ENCODE measurements around the gene WDR82. TPM values are rescaled to one million over a fixed set of nuclear protein-coding genes. Genes with fewer than 3 reads are reported as not detected.
A peak's percentile ranks its signal among the peaks of the same experiment; 100 is the strongest.

Gene WDR82
- total and polyA plus RNA-seq, 9 of the 15 experiments (the other 6 are each of a cell fraction or from before 2014, with no cell fraction given) = 6.4 to 62.9 (median 37.1) TPM

- TF ChIP-seq RAD21 (CRISPR knock-in tag; conservative IDR thresholded peaks at IDR 0.05 in 1 of 2, IDR thresholded peaks at IDR 0.05 in 1 of 2) (no peak), ZNF592 (IDR thresholded peaks at IDR 0.05) (peak; percentile 55; the same call in 1 of the 2 replicates), RBFOX2 (IDR thresholded peaks at IDR 0.05; ENCODE audit: low read depth, low read length) (peak; percentile 58), SMARCA4 (IDR thresholded peaks at IDR 0.05) (0 out of 2 replicates have a peak, but pooled peaks have one; percentile 35), JUND (IDR thresholded peaks at IDR 0.05; ENCODE audit: borderline replicate concordance, low read depth, low read length) (peak; percentile 55; the same call in 1 of the 2 replicates), JUND (tag; IDR thresholded peaks at IDR 0.05; ENCODE audit: borderline replicate concordance, low read depth, low read length) (no peak; the same call in 2 of the 3 replicates), SMARCE1 (IDR thresholded peaks at IDR 0.05) (0 out of 2 replicates have a peak, but pooled peaks have one; percentile 39), ZBTB33 (CRISPR knock-in tag; IDR thresholded peaks at IDR 0.05) (peak; percentile 71), ARID1B (IDR thresholded peaks at IDR 0.05) (peak; percentile 36; the same call in 1 of the 2 replicates), CTCFL (IDR thresholded peaks at IDR 0.05; ENCODE audit: borderline replicate concordance, insufficient read depth, low read depth, low read length, poor library complexity, severe bottlenecking) (peak; percentile 5), NFE2 (IDR thresholded peaks at IDR 0.05; ENCODE audit: low read depth) (peak; percentile 62), ZC3H11A (IDR thresholded peaks at IDR 0.05; ENCODE audit: low read depth, low read length) (no peak), SPI1 (IDR thresholded peaks at IDR 0.05; ENCODE audit: borderline replicate concordance, low read depth, low read length) (peak; percentile 77), POLR2G (IDR thresholded peaks at IDR 0.05; ENCODE audit: low read depth, low read length) (peak; percentile 50), FOSL1 (tag; conservative IDR thresholded peaks at IDR 0.05) (peak; percentile 70), ARNT (IDR thresholded peaks at IDR 0.05) (no peak), CXXC5 (CRISPR knock-in tag; IDR thresholded peaks at IDR 0.05) (peak; percentile 8; the same call in 1 of the 2 replicates), NFIC (IDR thresholded peaks at IDR 0.05) (peak; percentile 56)
Measured at GRCh38 chr3:52237657-52238172, 40.7 kb downstream of the WDR82 start (continued).
